ENCODE measurements around the gene KNSTRN. TPM values are rescaled to one million over a fixed set of nuclear protein-coding genes. Genes with fewer than 3 reads are reported as not detected.

KNSTRN gene
- total and polyA plus RNA-seq, 2 of the 13 experiments (the other 11 are each of a cell fraction or from before 2014, with no cell fraction given), result 20.3 to 62.3 TPM

GRCh38 chr15:40367686-40368611, 14.6 kb upstream of the KNSTRN start (continued):
- TF ChIP-seq, protein P1, sequence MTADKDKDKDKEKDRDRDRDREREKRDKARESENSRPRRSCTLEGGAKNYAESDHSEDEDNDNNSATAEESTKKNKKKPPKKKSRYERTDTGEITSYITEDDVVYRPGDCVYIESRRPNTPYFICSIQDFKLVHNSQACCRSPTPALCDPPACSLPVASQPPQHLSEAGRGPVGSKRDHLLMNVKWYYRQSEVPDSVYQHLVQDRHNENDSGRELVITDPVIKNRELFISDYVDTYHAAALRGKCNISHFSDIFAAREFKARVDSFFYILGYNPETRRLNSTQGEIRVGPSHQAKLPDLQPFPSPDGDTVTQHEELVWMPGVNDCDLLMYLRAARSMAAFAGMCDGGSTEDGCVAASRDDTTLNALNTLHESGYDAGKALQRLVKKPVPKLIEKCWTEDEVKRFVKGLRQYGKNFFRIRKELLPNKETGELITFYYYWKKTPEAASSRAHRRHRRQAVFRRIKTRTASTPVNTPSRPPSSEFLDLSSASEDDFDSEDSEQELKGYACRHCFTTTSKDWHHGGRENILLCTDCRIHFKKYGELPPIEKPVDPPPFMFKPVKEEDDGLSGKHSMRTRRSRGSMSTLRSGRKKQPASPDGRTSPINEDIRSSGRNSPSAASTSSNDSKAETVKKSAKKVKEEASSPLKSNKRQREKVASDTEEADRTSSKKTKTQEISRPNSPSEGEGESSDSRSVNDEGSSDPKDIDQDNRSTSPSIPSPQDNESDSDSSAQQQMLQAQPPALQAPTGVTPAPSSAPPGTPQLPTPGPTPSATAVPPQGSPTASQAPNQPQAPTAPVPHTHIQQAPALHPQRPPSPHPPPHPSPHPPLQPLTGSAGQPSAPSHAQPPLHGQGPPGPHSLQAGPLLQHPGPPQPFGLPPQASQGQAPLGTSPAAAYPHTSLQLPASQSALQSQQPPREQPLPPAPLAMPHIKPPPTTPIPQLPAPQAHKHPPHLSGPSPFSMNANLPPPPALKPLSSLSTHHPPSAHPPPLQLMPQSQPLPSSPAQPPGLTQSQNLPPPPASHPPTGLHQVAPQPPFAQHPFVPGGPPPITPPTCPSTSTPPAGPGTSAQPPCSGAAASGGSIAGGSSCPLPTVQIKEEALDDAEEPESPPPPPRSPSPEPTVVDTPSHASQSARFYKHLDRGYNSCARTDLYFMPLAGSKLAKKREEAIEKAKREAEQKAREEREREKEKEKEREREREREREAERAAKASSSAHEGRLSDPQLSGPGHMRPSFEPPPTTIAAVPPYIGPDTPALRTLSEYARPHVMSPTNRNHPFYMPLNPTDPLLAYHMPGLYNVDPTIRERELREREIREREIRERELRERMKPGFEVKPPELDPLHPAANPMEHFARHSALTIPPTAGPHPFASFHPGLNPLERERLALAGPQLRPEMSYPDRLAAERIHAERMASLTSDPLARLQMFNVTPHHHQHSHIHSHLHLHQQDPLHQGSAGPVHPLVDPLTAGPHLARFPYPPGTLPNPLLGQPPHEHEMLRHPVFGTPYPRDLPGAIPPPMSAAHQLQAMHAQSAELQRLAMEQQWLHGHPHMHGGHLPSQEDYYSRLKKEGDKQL (CRISPR knock-in tag; IDR thresholded peaks at IDR 0.05; ENCODE audit: low read depth), result peak; percentile 55; the same call in 1 of the 2 replicates
- TF ChIP-seq ZFP37 (CRISPR knock-in tag; IDR thresholded peaks at IDR 0.05; ENCODE audit: borderline replicate concordance), result peak; percentile 91
- peak; percentile 60; the same call in 1 of the 2 replicates for TF ChIP-seq ZMAT3 (CRISPR knock-in tag; conservative IDR thresholded peaks at IDR 0.05)
- peak; percentile 99 for TF ChIP-seq CENPT (CRISPR knock-in tag; IDR thresholded peaks at IDR 0.05; ENCODE audit: low read depth)
- no peak for TF ChIP-seq TBX3 (IDR thresholded peaks at IDR 0.05; ENCODE audit: borderline replicate concordance)
- TF ChIP-seq ZNF350 (CRISPR knock-in tag; IDR thresholded peaks at IDR 0.05; ENCODE audit: borderline replicate concordance, low read depth), result peak; percentile 74
- peak; percentile 59; the same call in 1 of the 2 replicates for TF ChIP-seq RXRB (CRISPR knock-in tag; IDR thresholded peaks at IDR 0.05; ENCODE audit: borderline replicate concordance)
- 0 out of 2 replicates have a peak, but pooled peaks have one; percentile 38 for TF ChIP-seq HMG20B (CRISPR knock-in tag; conservative IDR thresholded peaks at IDR 0.05)
- peak; percentile 98 for TF ChIP-seq ZNF552 (CRISPR knock-in tag; IDR thresholded peaks at IDR 0.05; ENCODE audit: borderline replicate concordance)
- TF ChIP-seq ARNTL (CRISPR knock-in tag; IDR thresholded peaks at IDR 0.05), result peak; percentile 60; the same call in 1 of the 2 replicates
- TF ChIP-seq CEBPB (IDR thresholded peaks at IDR 0.05; ENCODE audit: borderline replicate concordance, low read depth, low read length), result no peak
- 0 out of 2 replicates have a peak, but pooled peaks have one; percentile 36 for TF ChIP-seq FOXJ3 (CRISPR knock-in tag; IDR thresholded peaks at IDR 0.05; ENCODE audit: borderline replicate concordance)
- TF ChIP-seq MXD1 (CRISPR knock-in tag; IDR thresholded peaks at IDR 0.05), result peak; percentile 97
- TF ChIP-seq, protein P2, sequence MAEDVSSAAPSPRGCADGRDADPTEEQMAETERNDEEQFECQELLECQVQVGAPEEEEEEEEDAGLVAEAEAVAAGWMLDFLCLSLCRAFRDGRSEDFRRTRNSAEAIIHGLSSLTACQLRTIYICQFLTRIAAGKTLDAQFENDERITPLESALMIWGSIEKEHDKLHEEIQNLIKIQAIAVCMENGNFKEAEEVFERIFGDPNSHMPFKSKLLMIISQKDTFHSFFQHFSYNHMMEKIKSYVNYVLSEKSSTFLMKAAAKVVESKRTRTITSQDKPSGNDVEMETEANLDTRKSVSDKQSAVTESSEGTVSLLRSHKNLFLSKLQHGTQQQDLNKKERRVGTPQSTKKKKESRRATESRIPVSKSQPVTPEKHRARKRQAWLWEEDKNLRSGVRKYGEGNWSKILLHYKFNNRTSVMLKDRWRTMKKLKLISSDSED (CRISPR knock-in tag; IDR thresholded peaks at IDR 0.05), result no peak
- TF ChIP-seq ZNF878 (CRISPR knock-in tag; IDR thresholded peaks at IDR 0.05), result no peak
- TF ChIP-seq ZNF569 (CRISPR knock-in tag; IDR thresholded peaks at IDR 0.05; ENCODE audit: borderline replicate concordance), result no peak
- no peak for TF ChIP-seq SP2 (CRISPR knock-in tag; IDR thresholded peaks at IDR 0.05)
- TF ChIP-seq TRIM24 (CRISPR knock-in tag; IDR thresholded peaks at IDR 0.05), result no peak
- no peak for TF ChIP-seq U2AF2 (IDR thresholded peaks at IDR 0.05; ENCODE audit: low read depth, low read length)
- TF ChIP-seq U2AF1 (optimal IDR thresholded peaks at IDR 0.05; ENCODE audit: low read depth, low read length), result no peak
- 0 out of 2 replicates have a peak, but pooled peaks have one; percentile 27 for TF ChIP-seq SP5 (CRISPR knock-in tag; IDR thresholded peaks at IDR 0.05; ENCODE audit: borderline replicate concordance, low read depth)
- TF ChIP-seq ZNF484 (CRISPR knock-in tag; IDR thresholded peaks at IDR 0.05; ENCODE audit: borderline replicate concordance, low read depth), result no peak; the same call in 1 of the 2 replicates
